ENCODE measurements around the gene CRYGS. TPM values are rescaled to one million over a fixed set of nuclear protein-coding genes. Genes with fewer than 3 reads are reported as not detected.

CRYGS gene
- total RNA-seq, 1 donor from 2014 or later: 1.0 TPM

GRCh38 chr3:186520957-186521842, 23.0 kb downstream of the CRYGS start:
- H3K27ac ChIP-seq (ENCODE audit: low read depth, low read length): no peak overlapping the region
- no peaks in the 10 kb centered on the region for H3K4me1 ChIP-seq (ENCODE audit: control insufficient read depth in 3 of 3, insufficient read depth in 3 of 3, low read length in 3 of 3)
- H3K36me3 ChIP-seq (ENCODE audit: control insufficient read depth in 3 of 3, insufficient read depth in 3 of 3, low read length in 3 of 3): no peaks in the 10 kb centered on the region
- H3K9me3 ChIP-seq (ENCODE audit: control insufficient read depth in 3 of 3, low read length in 3 of 3): peaks cover 0 to 4% (median 0%) of the 10 kb centered on the region in 3 donors
- no peak overlapping the region for H3K9ac ChIP-seq (ENCODE audit: low read depth in 1 of 3, low read length in 3 of 3)
- no peak overlapping the region for H3K4me3 ChIP-seq (ENCODE audit: low read length in 3 of 3)
- H3K27me3 ChIP-seq (ENCODE audit: control insufficient read depth in 3 of 3, insufficient read depth in 3 of 3, low read length in 3 of 3): peaks cover 0 to 22% (median 19%) of the 10 kb centered on the region in 3 donors

- Histone ChIP-seq H3K9ac (ENCODE audit: low read depth in 1 of 3, low read length in 3 of 3) (no peak overlapping the region), H3K4me1 (ENCODE audit: control insufficient read depth in 3 of 3, insufficient read depth in 3 of 3, low read length in 3 of 3) (no peaks in the 10 kb centered on the region), H3K27me3 (ENCODE audit: control insufficient read depth in 3 of 3, insufficient read depth in 3 of 3, low read length in 3 of 3) (peaks cover 0 to 21% (median 19%) of the 10 kb centered on the region in 3 donors), H3K27ac (ENCODE audit: low read depth, low read length) (no peak overlapping the region), H3K36me3 (ENCODE audit: control insufficient read depth in 3 of 3, insufficient read depth in 3 of 3, low read length in 3 of 3) (no peaks in the 10 kb centered on the region), H3K4me3 (ENCODE audit: low read length in 3 of 3) (no peak overlapping the region), H3K9me3 (ENCODE audit: control insufficient read depth in 3 of 3, low read length in 3 of 3) (peaks cover 0 to 4% (median 0%) of the 10 kb centered on the region in 3 donors)
Measured at GRCh38 chr3:186520431-186520830, 23.7 kb downstream of the CRYGS start.

- Histone ChIP-seq H3K9ac (ENCODE audit: low read depth in 1 of 3, low read length in 3 of 3) (no peak overlapping the region), H3K27me3 (ENCODE audit: control insufficient read depth in 3 of 3, insufficient read depth in 3 of 3, low read length in 3 of 3) (peaks cover 0 to 21% (median 21%) of the 10 kb centered on the region in 3 donors), H3K4me3 (ENCODE audit: low read length in 3 of 3) (no peak overlapping the region), H3K9me3 (ENCODE audit: control insufficient read depth in 3 of 3, low read length in 3 of 3) (peaks cover 0 to 4% (median 0%) of the 10 kb centered on the region in 3 donors), H3K4me1 (ENCODE audit: control insufficient read depth in 3 of 3, insufficient read depth in 3 of 3, low read length in 3 of 3) (no peaks in the 10 kb centered on the region), H3K27ac (ENCODE audit: low read depth, low read length) (no peak overlapping the region), H3K36me3 (ENCODE audit: control insufficient read depth in 3 of 3, insufficient read depth in 3 of 3, low read length in 3 of 3) (no peaks in the 10 kb centered on the region)
Measured at GRCh38 chr3:186519021-186519658, 25.0 kb downstream of the CRYGS start.

GRCh38 chr3:186517218-186517617, 27.0 kb downstream of the CRYGS start:
- no peaks in the 10 kb centered on the region for H3K4me1 ChIP-seq (ENCODE audit: control insufficient read depth in 3 of 3, insufficient read depth in 3 of 3, low read length in 3 of 3)
- H3K9ac ChIP-seq (ENCODE audit: low read depth in 1 of 3, low read length in 3 of 3): no peak overlapping the region
- no peak overlapping the region for H3K27ac ChIP-seq (ENCODE audit: low read depth, low read length)
- peaks cover 0 to 4% (median 0%) of the 10 kb centered on the region in 3 donors for H3K9me3 ChIP-seq (ENCODE audit: control insufficient read depth in 3 of 3, low read length in 3 of 3)
- H3K36me3 ChIP-seq (ENCODE audit: control insufficient read depth in 3 of 3, insufficient read depth in 3 of 3, low read length in 3 of 3): no peaks in the 10 kb centered on the region
- peaks cover 7 to 25% (median 25%) of the 10 kb centered on the region in 3 donors for H3K27me3 ChIP-seq (ENCODE audit: control insufficient read depth in 3 of 3, insufficient read depth in 3 of 3, low read length in 3 of 3)
- H3K4me3 ChIP-seq (ENCODE audit: low read length in 3 of 3): no peak overlapping the region

GRCh38 chr3:186516646-186517045, 27.5 kb downstream of the CRYGS start:
- Histone ChIP-seq H3K27ac (ENCODE audit: low read depth, low read length) (no peak overlapping the region), H3K27me3 (ENCODE audit: control insufficient read depth in 3 of 3, insufficient read depth in 3 of 3, low read length in 3 of 3) (peaks cover 7 to 30% (median 25%) of the 10 kb centered on the region in 3 donors), H3K4me1 (ENCODE audit: control insufficient read depth in 3 of 3, insufficient read depth in 3 of 3, low read length in 3 of 3) (no peaks in the 10 kb centered on the region), H3K4me3 (ENCODE audit: low read length in 3 of 3) (no peak overlapping the region), H3K36me3 (ENCODE audit: control insufficient read depth in 3 of 3, insufficient read depth in 3 of 3, low read length in 3 of 3) (no peaks in the 10 kb centered on the region), H3K9me3 (ENCODE audit: control insufficient read depth in 3 of 3, low read length in 3 of 3) (peaks cover 0 to 4% (median 0%) of the 10 kb centered on the region in 3 donors), H3K9ac (ENCODE audit: low read depth in 1 of 3, low read length in 3 of 3) (no peak overlapping the region)

DNA sequence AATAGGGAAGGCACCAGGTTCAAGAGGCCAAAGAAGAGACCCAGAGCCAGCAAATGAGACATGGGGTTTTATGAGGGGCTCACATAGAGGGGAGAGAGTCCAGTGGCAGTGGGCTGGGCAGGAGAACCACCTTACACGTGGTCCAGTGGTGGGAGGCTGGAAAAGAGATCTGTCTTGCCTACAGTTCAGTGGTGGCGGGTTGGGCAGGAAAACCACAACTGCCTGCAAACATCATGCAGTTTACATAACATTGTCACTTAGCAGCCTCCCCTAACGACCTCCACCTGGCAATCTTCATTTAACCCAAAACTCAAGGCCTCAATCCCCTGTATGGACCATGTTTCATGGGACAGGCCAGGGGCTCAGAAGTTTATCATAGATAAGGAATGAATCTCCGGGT, 29.1 kb downstream of the CRYGS start:
- Histone ChIP-seq H3K27ac (ENCODE audit: low read depth, low read length) (no peak overlapping the region), H3K4me1 (ENCODE audit: control insufficient read depth in 3 of 3, insufficient read depth in 3 of 3, low read length in 3 of 3) (no peaks in the 10 kb centered on the region), H3K36me3 (ENCODE audit: control insufficient read depth in 3 of 3, insufficient read depth in 3 of 3, low read length in 3 of 3) (no peaks in the 10 kb centered on the region), H3K4me3 (ENCODE audit: low read length in 3 of 3) (no peak overlapping the region), H3K27me3 (ENCODE audit: control insufficient read depth in 3 of 3, insufficient read depth in 3 of 3, low read length in 3 of 3) (peaks cover 7 to 35% (median 21%) of the 10 kb centered on the region in 3 donors), H3K9me3 (ENCODE audit: control insufficient read depth in 3 of 3, low read length in 3 of 3) (peaks cover 0 to 4% (median 0%) of the 10 kb centered on the region in 3 donors), H3K9ac (ENCODE audit: low read depth in 1 of 3, low read length in 3 of 3) (no peak overlapping the region)

DNA sequence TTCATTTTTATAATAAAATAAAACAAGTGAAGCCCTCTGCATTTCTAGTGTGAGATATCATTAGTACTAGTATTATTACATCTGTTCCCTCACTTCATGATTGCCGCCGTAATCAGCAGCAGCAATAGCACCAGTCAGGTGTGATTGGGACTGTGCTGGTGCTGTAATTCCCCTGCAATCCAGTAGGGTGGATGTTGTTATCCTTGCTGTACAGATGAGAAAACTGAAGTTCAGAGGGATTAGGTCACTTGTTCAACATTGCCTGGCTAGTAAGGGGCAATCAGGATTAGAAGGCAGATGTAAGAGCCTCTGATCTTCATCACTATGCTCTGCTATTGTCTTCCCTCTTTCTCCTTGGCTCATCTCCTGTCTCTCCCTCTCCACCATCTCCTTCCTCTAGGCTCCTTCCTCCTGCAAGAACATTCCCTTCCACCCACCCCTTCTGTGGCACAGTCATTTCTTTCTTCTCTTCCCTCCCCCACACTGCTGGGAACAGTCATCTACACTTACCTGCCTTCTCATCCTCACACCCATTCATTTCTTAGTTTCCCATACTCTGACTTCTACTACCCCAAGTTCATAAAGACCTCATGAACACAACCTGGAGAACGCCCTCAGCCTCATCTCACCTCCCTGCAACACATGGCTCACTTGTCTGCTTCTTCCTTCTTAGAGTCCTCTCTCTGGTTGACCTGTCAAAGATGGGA, 29.7 kb downstream of the CRYGS start:
- Histone ChIP-seq H3K4me3 (ENCODE audit: low read length in 3 of 3) (no peak overlapping the region), H3K36me3 (ENCODE audit: control insufficient read depth in 3 of 3, insufficient read depth in 3 of 3, low read length in 3 of 3) (no peaks in the 10 kb centered on the region), H3K27me3 (ENCODE audit: control insufficient read depth in 3 of 3, insufficient read depth in 3 of 3, low read length in 3 of 3) (peaks cover 7 to 34% (median 19%) of the 10 kb centered on the region in 3 donors), H3K9ac (ENCODE audit: low read depth in 1 of 3, low read length in 3 of 3) (no peak overlapping the region), H3K9me3 (ENCODE audit: control insufficient read depth in 3 of 3, low read length in 3 of 3) (peaks cover 0 to 4% (median 0%) of the 10 kb centered on the region in 3 donors), H3K4me1 (ENCODE audit: control insufficient read depth in 3 of 3, insufficient read depth in 3 of 3, low read length in 3 of 3) (no peaks in the 10 kb centered on the region), H3K27ac (ENCODE audit: low read depth, low read length) (no peak overlapping the region)

- no peak overlapping the region for H3K4me3 ChIP-seq (ENCODE audit: low read length in 3 of 3)
- no peaks in the 10 kb centered on the region for H3K4me1 ChIP-seq (ENCODE audit: control insufficient read depth in 3 of 3, insufficient read depth in 3 of 3, low read length in 3 of 3)
- peaks cover 0 to 4% (median 0%) of the 10 kb centered on the region in 3 donors for H3K9me3 ChIP-seq (ENCODE audit: control insufficient read depth in 3 of 3, low read length in 3 of 3)
- H3K27ac ChIP-seq (ENCODE audit: low read depth, low read length): no peak overlapping the region
- peaks cover 7 to 27% (median 15%) of the 10 kb centered on the region in 3 donors for H3K27me3 ChIP-seq (ENCODE audit: control insufficient read depth in 3 of 3, insufficient read depth in 3 of 3, low read length in 3 of 3)
- no peak overlapping the region for H3K9ac ChIP-seq (ENCODE audit: low read depth in 1 of 3, low read length in 3 of 3)
- H3K36me3 ChIP-seq (ENCODE audit: control insufficient read depth in 3 of 3, insufficient read depth in 3 of 3, low read length in 3 of 3): no peaks in the 10 kb centered on the region
Measured at GRCh38 chr3:186513386-186513785, 30.8 kb downstream of the CRYGS start.

DNA sequence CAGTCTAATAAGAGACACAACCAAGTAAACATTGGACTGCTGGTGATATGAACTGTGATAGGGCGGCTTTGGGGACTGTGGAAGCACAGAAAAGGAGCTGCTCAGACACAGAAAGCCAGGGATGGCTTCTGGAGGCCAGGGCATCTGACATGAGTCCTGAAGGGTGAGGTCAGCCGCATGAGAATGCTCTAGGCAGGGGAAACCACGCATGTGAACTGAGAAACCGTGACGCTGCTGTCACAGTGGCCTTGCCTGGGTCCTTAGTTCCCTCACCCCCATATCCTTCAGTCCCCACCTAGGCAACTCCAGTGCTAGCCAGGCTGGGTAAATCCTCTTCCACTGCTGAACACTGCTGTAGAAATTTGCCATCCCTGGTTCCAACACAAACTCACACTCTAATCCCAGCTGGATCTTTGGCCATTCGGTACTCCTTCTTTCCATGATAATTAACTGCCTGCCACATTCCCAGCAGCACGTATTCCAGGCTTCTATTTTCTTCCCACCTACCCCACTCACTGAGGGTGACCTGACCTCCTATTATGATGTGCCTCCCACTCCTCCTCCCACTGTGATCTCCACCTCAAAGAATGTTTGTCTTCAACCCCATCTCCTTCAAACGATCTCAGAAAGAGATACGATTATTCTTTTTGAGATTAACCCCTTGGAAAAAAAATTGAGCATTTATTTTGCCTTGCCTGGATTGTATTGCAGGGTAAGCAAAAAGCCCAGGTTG, 31.4 kb downstream of the CRYGS start:
- H3K9me3 ChIP-seq (ENCODE audit: control insufficient read depth in 3 of 3, low read length in 3 of 3): peaks cover 0 to 4% (median 0%) of the 10 kb centered on the region in 3 donors
- no peaks in the 10 kb centered on the region for H3K4me1 ChIP-seq (ENCODE audit: control insufficient read depth in 3 of 3, insufficient read depth in 3 of 3, low read length in 3 of 3)
- no peak overlapping the region for H3K4me3 ChIP-seq (ENCODE audit: low read length in 3 of 3)
- H3K27me3 ChIP-seq (ENCODE audit: control insufficient read depth in 3 of 3, insufficient read depth in 3 of 3, low read length in 3 of 3): peaks cover 7 to 25% (median 15%) of the 10 kb centered on the region in 3 donors
- H3K36me3 ChIP-seq (ENCODE audit: control insufficient read depth in 3 of 3, insufficient read depth in 3 of 3, low read length in 3 of 3): no peaks in the 10 kb centered on the region
- no peak overlapping the region for H3K27ac ChIP-seq (ENCODE audit: low read depth, low read length)
- no peak overlapping the region for H3K9ac ChIP-seq (ENCODE audit: low read depth in 1 of 3, low read length in 3 of 3)
